NCI-H2081 treated with DMSO at 0.1 percent for 48 hours (cell line): ENCODE results near the gene FXYD2.

Source experiments
- DNase-seq: peaks from one replicate; lab custom pipeline; 2025; lab: John Stamatoyannopoulos, UW

FXYD2 gene

GRCh38 chr11:117835576-117835975 is 11.0 kb upstream of the FXYD2 start:
- no peak for DNase-seq

- no peak for DNase-seq
Measured at GRCh38 chr11:117834838-117835443, 10.4 kb upstream of the FXYD2 start.

- DNase-seq, result no peak
Measured at GRCh38 chr11:117834068-117834810, 9.7 kb upstream of the FXYD2 start.

GRCh38 chr11:117833401-117833891 is 8.9 kb upstream of the FXYD2 start:
- DNase-seq, result peak; percentile 80

GRCh38 chr11:117832511-117832910 is 8.0 kb upstream of the FXYD2 start:
- no peak for DNase-seq

- no peak for DNase-seq
Measured at GRCh38 chr11:117831661-117832415, 7.3 kb upstream of the FXYD2 start.

GRCh38 chr11:117830674-117831351 is 6.3 kb upstream of the FXYD2 start:
- DNase-seq, result no peak

- no peak for DNase-seq
Measured at GRCh38 chr11:117830072-117830471, 5.5 kb upstream of the FXYD2 start.

GRCh38 chr11:117829369-117829725 is 4.8 kb upstream of the FXYD2 start:
- DNase-seq, result no peak

- no peak for DNase-seq
Measured at GRCh38 chr11:117828611-117829368, 4.2 kb upstream of the FXYD2 start.

- DNase-seq, result no peak
Measured at GRCh38 chr11:117827521-117828511, 3.3 kb upstream of the FXYD2 start.

- no peak for DNase-seq
Measured at GRCh38 chr11:117826832-117827231, 2.3 kb upstream of the FXYD2 start.

- DNase-seq, result no peak
Measured at GRCh38 chr11:117826190-117826570, 1.6 kb upstream of the FXYD2 start.

GRCh38 chr11:117825538-117826189 is 1.1 kb upstream of the FXYD2 start:
- no peak for DNase-seq

GRCh38 chr11:117823946-117824420 is 561 bp downstream of the FXYD2 start:
- no peak for DNase-seq

- DNase-seq, result no peak
Measured at GRCh38 chr11:117823294-117823945, 1.1 kb downstream of the FXYD2 start.

- no peak for DNase-seq
Measured at GRCh38 chr11:117822074-117823033, 2.2 kb downstream of the FXYD2 start.

GRCh38 chr11:117821431-117821830 is 3.1 kb downstream of the FXYD2 start:
- no peak for DNase-seq
